Ovary (tissue), 9 donors: ENCODE results near the gene ELP2. TPM values are rescaled to one million over a fixed set of nuclear protein-coding genes. Genes with fewer than 3 reads are reported as not detected.
"Not testable (repeated sequence)": the region's sequence is repeated elsewhere in the genome, so short reads cannot be mapped to it uniquely, and the experiment has no call there.

ENCODE experiments used
- DNase-seq, 5 donors: peaks; one replicate each; pipeline ENCODE4 v3.0.0-alpha.2; 2019 to 2020
- H3K27ac ChIP-seq, 2 donors: fragments of 200-600 bp; one replicate each; pipeline versions ENCODE4 v1.5.1 to v1.8.0; 2019 to 2022
- H3K27me3 ChIP-seq: fragments of 200-600 bp; one replicate; pipeline ENCODE4 v1.8.0; 2022
- H3K36me3 ChIP-seq: fragments of 200-600 bp; sonication (generic); one replicate; pipeline ENCODE4 v1.5.1; 2019
- H3K4me1 ChIP-seq: one replicate; pipeline ENCODE4 v1.8.1; 2013; ENCODE audit warnings: mild to moderate bottlenecking, moderate library complexity; ENCODE audit not compliant: insufficient read depth
- H3K4me3 ChIP-seq: fragments of 200-600 bp; sonication (generic); one replicate; pipeline ENCODE4 v1.5.1; 2017
- H3K9me3 ChIP-seq, 2 donors: fragments of 200-600 bp in 1 of 2; sonication (generic) in 1 of 2; one replicate each; pipeline versions ENCODE4 v1.5.1 to v1.8.1; 2013 to 2019; ENCODE audit warnings: mild to moderate bottlenecking in 1 of 2, moderate library complexity in 1 of 2
- EP300 ChIP-seq: sonication (generic); formaldehyde crosslinking; IDR thresholded peaks from one replicate; pipeline ENCODE4 v1.6.1; 2017; ENCODE audit warnings: antibody characterized with exemption
- POLR2A ChIP-seq: fragments of 450-650 bp; IDR thresholded peaks from one replicate; pipeline ENCODE4 v1.6.1; 2017; ENCODE audit warnings: antibody characterized with exemption, mild to moderate bottlenecking, moderate library complexity
- WGBS, 3 donors: extraction: QIAGEN DNeasy Blood & Tissue Kit in 1 of 3; methylation state at CpG; one replicate each; pipeline versions ENCODE4 v1.1.5 to v1.1.7; 2013 to 2017; 5-methylcytosine and 5-hydroxymethylcytosine counted together
- intact Hi-C, 4 donors: fragments of 100-400 bp; cut with DNase I; formaldehyde crosslinking; loops; one replicate each; pipeline versions ENCODE4 v1.11.0 to v1.15.1; 2022 to 2023
- polyA plus RNA-seq, 2 donors: library from polyadenylated mRNA; stranded (reverse); fragments of 200-250 nt in 1 of 2; fragments of 350-450 nt in 1 of 2; fragmentation: Illumina TruSeq in 1 of 2; extraction: RNeasy Lipid Tissue Mini Kit (QIAGEN cat#74804) in 1 of 2; gene quantifications; one replicate each; pipeline ENCODE4 v1.2.3, GENCODE V29; 2013 to 2014
- total RNA-seq, 7 donors: library from RNA; depleted of rRNA in 2 of 7; stranded (reverse); fragments of >200 nt in 2 of 7; fragmentation: NEBNext Ultra II Directional in 3 of 7; extraction: Animal tissue kit (Norgen Biotek cat#: 25700) in 3 of 7; gene quantifications; one replicate each; pipeline versions ENCODE4 v1.1.0 to v1.2.4, GENCODE V29; 2016 to 2023
- TF ChIP-seq, protein P1 (sequence below), 3 donors: fragments of 450-650 bp in 2 of 3; fragments of 200-600 bp in 1 of 3; IDR thresholded peaks; one replicate each; pipeline versions ENCODE4 v1.5.1 to v1.8.0; 2016 to 2022; ENCODE audit warnings: antibody characterized with exemption in 3 of 3, mild to moderate bottlenecking in 1 of 3
- donor health status: DM: no; HTN: no; CAD: no; lungs with moderate emphysema.
- donor health status: DM: no; HTN: no; CAD: no.
- donor health status: Bipolar disorder and iron deficiency.
- donor health status: DM: yes; HTN: yes; CAD: no.
- donor health status: DM: no; HTN: no; CAD: no.
- donor health status: DM: yes; HTN: yes; CAD: no.

Gene ELP2
- total and polyA plus RNA-seq, 9 donors, result 63.6 to 144 (median 105) TPM

DNA sequence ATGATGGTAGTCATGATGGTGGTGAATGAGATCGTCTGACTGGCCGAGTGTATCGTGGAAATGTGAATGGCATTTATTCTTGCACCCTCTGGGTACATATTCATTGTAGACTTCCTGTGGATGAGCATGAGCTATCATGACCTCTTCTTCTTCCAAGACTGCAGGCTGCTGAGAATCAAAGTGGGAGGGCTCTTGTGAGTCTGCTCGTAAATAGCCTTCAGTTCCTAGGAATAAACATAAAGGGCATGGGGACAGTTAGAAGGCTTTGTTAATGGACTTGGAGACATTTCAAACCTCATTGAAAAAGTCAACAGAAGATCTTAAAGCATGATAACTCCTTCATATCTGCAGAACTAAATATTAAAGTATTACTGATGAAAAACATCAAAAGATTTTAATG, 15.4 kb upstream of the ELP2 start:
- Histone ChIP-seq H3K4me3 (no peak overlapping the region), H3K27me3 (no peaks in the 10 kb centered on the region), H3K4me1 (no peaks in the 10 kb centered on the region), H3K27ac (no peak overlapping the region), H3K36me3 (no peaks in the 10 kb centered on the region), H3K9me3 (no peaks in the 10 kb centered on the region)
- intact Hi-C loops, result no loop called here
- DNase-seq, result no peak
- TF ChIP-seq EP300, result no peak
- WGBS, 3 donors, result 84 to 85% (median 84%) methylated on average over 4 of the region's 4 CpGs

DNA sequence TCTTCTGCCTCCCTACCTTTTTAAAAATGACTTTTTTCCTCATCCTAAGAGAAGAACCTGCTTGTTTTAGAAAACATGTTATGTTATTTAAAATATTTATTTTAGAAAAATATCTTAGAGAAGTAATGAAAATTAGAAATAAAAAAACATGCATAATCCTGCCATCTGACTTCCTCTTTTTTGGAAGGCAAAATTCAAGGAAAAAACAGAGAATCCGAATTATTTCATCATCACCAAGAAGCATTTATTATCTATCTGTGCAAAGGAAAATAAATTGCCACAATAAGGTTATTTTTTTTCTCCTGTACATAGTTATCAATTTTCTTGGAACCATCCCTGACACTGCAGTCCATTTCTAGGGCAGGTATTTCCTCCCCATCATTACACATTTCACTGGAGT, 15.0 kb upstream of the ELP2 start:
- no peaks in the 10 kb centered on the region for H3K4me1 ChIP-seq
- WGBS, 3 donors, result 65 to 71% (median 65%) methylated on average over 1 of the region's 1 CpG
- TF ChIP-seq, protein P1, sequence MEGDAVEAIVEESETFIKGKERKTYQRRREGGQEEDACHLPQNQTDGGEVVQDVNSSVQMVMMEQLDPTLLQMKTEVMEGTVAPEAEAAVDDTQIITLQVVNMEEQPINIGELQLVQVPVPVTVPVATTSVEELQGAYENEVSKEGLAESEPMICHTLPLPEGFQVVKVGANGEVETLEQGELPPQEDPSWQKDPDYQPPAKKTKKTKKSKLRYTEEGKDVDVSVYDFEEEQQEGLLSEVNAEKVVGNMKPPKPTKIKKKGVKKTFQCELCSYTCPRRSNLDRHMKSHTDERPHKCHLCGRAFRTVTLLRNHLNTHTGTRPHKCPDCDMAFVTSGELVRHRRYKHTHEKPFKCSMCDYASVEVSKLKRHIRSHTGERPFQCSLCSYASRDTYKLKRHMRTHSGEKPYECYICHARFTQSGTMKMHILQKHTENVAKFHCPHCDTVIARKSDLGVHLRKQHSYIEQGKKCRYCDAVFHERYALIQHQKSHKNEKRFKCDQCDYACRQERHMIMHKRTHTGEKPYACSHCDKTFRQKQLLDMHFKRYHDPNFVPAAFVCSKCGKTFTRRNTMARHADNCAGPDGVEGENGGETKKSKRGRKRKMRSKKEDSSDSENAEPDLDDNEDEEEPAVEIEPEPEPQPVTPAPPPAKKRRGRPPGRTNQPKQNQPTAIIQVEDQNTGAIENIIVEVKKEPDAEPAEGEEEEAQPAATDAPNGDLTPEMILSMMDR (IDR thresholded peaks at IDR 0.05), result no peak
- TF ChIP-seq POLR2A (no peak), EP300 (no peak)
- H3K9me3 ChIP-seq, result no peaks in the 10 kb centered on the region
- no peak overlapping the region for H3K4me3 ChIP-seq
- no peaks in the 10 kb centered on the region for H3K27me3 ChIP-seq
- intact Hi-C loops, result no loop called here
- no peaks in the 10 kb centered on the region for H3K36me3 ChIP-seq
- DNase-seq, result no peak
- no peak overlapping the region for H3K27ac ChIP-seq

DNA sequence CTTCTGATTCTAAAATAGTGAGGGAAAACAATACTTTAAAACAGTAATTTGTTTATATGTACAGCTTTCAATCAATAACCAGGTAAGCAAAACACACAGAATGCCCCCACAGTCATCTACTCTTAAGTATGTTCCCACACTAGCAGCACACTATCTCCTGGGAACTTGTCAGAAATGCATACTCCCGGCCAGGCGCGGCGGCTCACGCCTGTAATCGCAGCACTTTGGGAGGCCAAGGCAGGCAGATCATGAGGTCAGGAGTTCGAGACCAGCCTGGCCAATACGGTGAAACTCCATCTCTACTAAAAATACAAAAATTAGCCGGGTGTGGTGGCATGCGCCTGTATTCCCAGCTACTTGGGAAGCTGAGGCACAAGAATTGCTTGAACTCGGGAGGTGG, 12.9 kb upstream of the ELP2 start:
- H3K4me3 ChIP-seq, H3K27ac ChIP-seq, H3K9me3 ChIP-seq, DNase-seq, H3K36me3 ChIP-seq, H3K4me1 ChIP-seq, intact Hi-C loops, H3K27me3 ChIP-seq: not testable (repeated sequence)
- 90 to 92% (median 91%) methylated on average over 11 of the region's 11 CpGs for WGBS, 3 donors

DNA sequence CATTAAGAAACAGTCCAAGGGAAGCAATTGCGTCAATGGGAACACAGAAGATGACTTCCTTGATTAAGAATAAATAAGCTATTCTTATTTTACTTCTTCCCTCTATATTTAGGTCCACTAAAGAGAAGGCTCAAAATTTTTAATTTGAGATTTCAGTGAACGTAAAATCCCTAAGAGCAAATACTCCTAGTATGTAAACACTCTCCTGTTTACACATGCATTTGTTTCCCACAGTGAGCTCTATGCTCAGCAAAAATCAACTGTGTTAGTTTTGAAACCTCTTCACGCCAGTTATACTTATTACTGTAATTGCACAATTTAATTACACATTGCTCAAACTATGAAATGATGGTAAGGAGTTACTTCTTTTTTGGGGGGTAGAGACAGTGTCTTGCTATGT, 9.4 kb upstream of the ELP2 start:
- TF ChIP-seq POLR2A (no peak), EP300 (no peak)
- TF ChIP-seq, protein P1 (IDR thresholded peaks at IDR 0.05), result no peak
- Histone ChIP-seq H3K27me3 (no peaks in the 10 kb centered on the region), H3K4me1 (no peaks in the 10 kb centered on the region), H3K9me3 (no peaks in the 10 kb centered on the region), H3K4me3 (no peak overlapping the region), H3K36me3 (no peaks in the 10 kb centered on the region), H3K27ac (no peak overlapping the region)
- intact Hi-C loops, result no loop called here
- no peak for DNase-seq
- 88 to 94% (median 90%) methylated on average over 3 of the region's 3 CpGs for WGBS, 3 donors

DNA sequence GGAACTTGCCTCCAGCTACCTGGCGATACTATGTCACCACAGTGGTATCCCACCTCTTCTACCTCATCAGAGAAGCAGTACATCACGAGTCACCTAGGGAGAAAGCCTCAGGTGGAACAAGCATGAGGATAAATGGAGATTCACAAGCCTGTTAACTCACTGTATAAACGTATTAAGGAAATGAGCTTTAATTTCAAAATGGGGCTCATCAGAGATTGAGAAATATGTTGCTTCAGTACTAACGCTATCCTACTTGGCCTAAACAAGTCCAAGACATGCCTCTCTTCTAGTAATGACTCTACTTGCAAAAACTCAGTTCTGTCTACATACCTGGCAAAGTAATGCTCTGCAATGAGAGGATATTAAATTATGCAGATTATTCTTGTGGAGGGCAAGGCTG, 4.9 kb upstream of the ELP2 start:
- WGBS, 3 donors, result 92 to 95% (median 93%) methylated on average over 4 of the region's 4 CpGs
- no peak for DNase-seq
- H3K9me3 ChIP-seq, result no peaks in the 10 kb centered on the region
- no peak overlapping the region for H3K27ac ChIP-seq
- H3K36me3 ChIP-seq, result no peaks in the 10 kb centered on the region
- TF ChIP-seq POLR2A (no peak), EP300 (no peak)
- TF ChIP-seq, protein P1 (IDR thresholded peaks at IDR 0.05), result no peak
- no peak overlapping the region for H3K4me3 ChIP-seq
- intact Hi-C loops, result loop anchor here in 1 of 4 donors (5.0 kb wide), 1 partner anchor 62 kb away; the partner anchor contains the start of gene MOCOS
- H3K4me1 ChIP-seq, result peaks cover 5% of the 10 kb centered on the region
- no peaks in the 10 kb centered on the region for H3K27me3 ChIP-seq

DNA sequence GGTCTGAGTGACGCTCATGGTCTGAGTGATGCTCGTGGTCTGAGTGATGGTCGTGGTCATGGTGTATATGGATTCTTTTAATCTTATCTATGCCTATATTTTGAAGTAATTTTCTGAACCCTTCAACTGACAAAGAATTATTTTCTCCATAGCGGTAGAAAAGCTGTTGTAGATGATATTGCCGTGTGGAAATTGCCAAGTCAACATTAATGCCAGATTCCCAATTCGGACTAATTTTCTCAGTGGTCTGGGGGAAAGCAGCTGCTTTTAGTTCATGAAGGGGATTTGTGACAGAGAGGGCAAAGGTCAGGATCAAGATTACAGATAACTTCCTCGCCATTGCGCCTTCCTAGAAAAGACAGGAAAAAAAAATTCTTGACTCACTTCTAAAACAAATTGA, 3.0 kb upstream of the ELP2 start:
- no peaks in the 10 kb centered on the region for H3K9me3 ChIP-seq
- 91 to 97% (median 94%) methylated on average over 8 of the region's 8 CpGs for WGBS, 3 donors
- intact Hi-C loops, result loop anchor here in 1 of 4 donors (5.0 kb wide), 1 partner anchor 61 kb away; the partner anchor contains the start of gene MOCOS

More for the DNA sequence above, 3.0 kb upstream of the ELP2 start:
- Histone ChIP-seq H3K27ac (no peak overlapping the region), H3K4me3 (no peak overlapping the region), H3K27me3 (no peaks in the 10 kb centered on the region), H3K36me3 (no peaks in the 10 kb centered on the region), H3K4me1 (peaks cover 11% of the 10 kb centered on the region)
- TF ChIP-seq EP300, result no peak
- no peak for DNase-seq
